Skeletal muscle tissue (tissue), 4 donors: ENCODE measurements around the gene R3HDM1. TPM values are rescaled to one million over a fixed set of nuclear protein-coding genes. Genes with fewer than 3 reads are reported as not detected.
"Not testable (repeated sequence)": the region's sequence is repeated elsewhere in the genome, so short reads cannot be mapped to it uniquely, and the experiment has no call there.

ENCODE experiments used
- H3K27ac ChIP-seq: one replicate; pipeline ENCODE4 v1.7.0; 2013; ENCODE audit warnings: mild to moderate bottlenecking, low read depth, low read length, inconsistent platforms
- H3K27me3 ChIP-seq, 3 donors: one replicate each; pipeline ENCODE4 v1.7.0; 2013; ENCODE audit warnings: low read length in 3 of 3; ENCODE audit not compliant: control insufficient read depth in 3 of 3, insufficient read depth in 3 of 3
- H3K36me3 ChIP-seq, 3 donors: one replicate each; pipeline ENCODE4 v1.7.0; 2013; ENCODE audit warnings: low read length in 3 of 3; ENCODE audit not compliant: control insufficient read depth in 3 of 3, insufficient read depth in 3 of 3
- H3K4me1 ChIP-seq, 3 donors: one replicate each; pipeline ENCODE4 v1.7.0; 2013; ENCODE audit warnings: low read length in 3 of 3, mild to moderate bottlenecking in 3 of 3; ENCODE audit not compliant: control insufficient read depth in 3 of 3, insufficient read depth in 3 of 3
- H3K4me3 ChIP-seq, 3 donors: one replicate each; pipeline ENCODE4 v1.7.0; 2013; ENCODE audit warnings: low read length in 3 of 3
- H3K9ac ChIP-seq, 3 donors: one replicate each; pipeline ENCODE4 v1.7.0; 2013; ENCODE audit warnings: low read length in 3 of 3, mild to moderate bottlenecking in 3 of 3, moderate library complexity in 2 of 3, low read depth in 1 of 3
- H3K9me3 ChIP-seq, 3 donors: one replicate each; pipeline ENCODE4 v1.7.0; 2013; ENCODE audit warnings: low read length in 3 of 3; ENCODE audit not compliant: control insufficient read depth in 3 of 3
- total RNA-seq: library from RNA; depleted of rRNA; stranded (reverse); fragments of >200 nt; gene quantifications from one replicate; pipeline ENCODE4 v1.2.3, GENCODE V29; 2014
- donor health status: Osteomylitis.

Gene R3HDM1
- total RNA-seq, 1 donor from 2014 or later: 9.9 TPM

DNA sequence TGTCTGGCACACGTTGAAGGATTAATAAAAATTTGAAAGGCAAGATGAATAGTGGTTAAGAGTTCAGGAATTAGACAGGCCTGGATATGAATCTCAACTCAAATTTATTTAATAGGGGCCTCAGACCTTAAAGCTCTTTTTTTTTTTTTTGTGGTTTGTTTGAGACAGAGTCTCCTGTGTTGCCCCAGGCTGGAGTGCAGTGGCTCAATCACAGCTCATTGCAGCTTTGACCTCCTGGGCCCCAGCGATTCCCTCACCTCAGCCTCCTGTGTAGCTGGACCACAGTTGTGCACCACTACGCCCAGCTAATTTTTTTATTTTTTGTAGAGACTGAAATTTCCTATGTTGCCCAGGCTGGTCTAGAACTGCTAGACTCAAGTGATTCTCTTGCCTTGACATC is 3.3 kb upstream of the R3HDM1 start:
- Histone ChIP-seq H3K36me3 (no peaks in the 10 kb centered on the region), H3K9me3 (no peaks in the 10 kb centered on the region), H3K27me3 (no peaks in the 10 kb centered on the region), H3K4me3 (no peak overlapping the region), H3K9ac (no peak overlapping the region), H3K4me1 (peaks cover 0 to 17% (median 11%) of the 10 kb centered on the region in 3 donors), H3K27ac (no peak overlapping the region)

DNA sequence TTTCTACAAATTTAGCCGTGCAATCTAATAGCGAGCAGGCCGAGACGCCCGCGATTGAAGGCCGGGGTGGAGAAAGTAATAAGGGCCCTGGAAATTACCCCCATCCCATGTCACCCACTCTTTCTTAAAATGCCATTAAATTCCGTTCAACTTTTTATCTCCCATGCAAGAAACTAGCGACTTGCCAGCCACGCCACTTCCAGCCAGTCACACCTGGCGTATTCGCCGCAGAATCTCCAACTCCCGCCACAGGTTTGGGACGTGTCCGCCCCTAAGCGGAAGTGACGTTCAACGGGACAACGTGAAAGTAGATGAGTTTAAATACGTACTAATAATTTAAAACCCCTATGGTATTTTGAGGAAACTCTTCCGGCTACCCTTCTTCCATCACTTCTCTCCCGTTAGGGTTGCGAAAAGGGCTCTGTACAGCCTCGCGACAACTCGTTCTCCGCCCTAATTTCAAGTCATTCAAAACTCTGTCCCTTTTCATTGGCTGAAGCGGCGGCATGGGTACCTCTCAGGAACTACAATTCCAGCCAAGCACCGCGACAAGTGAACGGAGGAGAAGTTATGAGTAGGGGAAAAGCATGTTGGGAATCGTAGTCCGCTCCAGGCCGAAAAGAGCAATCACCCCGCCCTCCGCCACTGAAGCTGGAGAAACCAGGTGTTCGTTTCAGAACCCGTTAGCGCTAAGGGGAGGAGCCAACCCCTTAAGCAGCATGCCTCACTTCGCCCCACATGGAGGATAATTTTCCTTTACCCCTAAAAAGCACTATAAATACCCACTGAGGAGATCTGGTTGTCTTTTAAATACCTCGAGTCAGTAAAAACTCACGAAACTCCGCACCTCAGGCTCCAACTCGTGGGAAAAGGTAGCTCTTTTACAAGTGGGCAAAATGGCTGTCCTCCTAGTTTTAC is 712 bp upstream of the R3HDM1 start, which contains the start of gene ZRANB3:
Gene ZRANB3 (minus strand): TSS at position 906 of the 918 bp plus-strand sequence.
- peak within 1 kb of the TSS; percentile 79 to 96 (median 95) for H3K9ac ChIP-seq
- peaks cover 0 to 17% (median 11%) of the 10 kb centered on the region in 3 donors for H3K4me1 ChIP-seq
- H3K27me3 ChIP-seq: no peaks in the 10 kb centered on the region
- no peaks in the 10 kb centered on the region for H3K9me3 ChIP-seq
- no peaks in the 10 kb centered on the region for H3K36me3 ChIP-seq
- H3K4me3 ChIP-seq: peak within 1 kb of the TSS; percentile 91 to 99 (median 95)
- peak within 1 kb of the TSS; percentile 97 for H3K27ac ChIP-seq

DNA sequence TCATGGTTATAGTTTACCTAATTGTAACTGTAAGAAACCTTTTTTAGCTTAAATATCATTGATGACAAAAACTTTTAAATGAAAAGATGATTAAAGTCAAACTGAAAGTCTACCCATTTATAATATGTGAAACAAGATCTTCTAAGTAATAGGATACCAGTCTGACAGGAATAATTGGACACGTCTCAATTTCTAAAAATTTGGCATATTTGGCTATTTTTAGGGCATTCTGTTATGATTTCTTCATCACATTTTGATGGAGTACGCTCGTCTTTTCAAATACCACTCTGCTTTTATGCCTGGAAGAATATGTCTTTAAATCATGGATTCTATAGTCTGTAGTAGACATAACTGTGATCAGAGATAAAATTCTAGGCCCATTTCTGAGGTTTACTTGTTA is 1.3 kb downstream of the R3HDM1 start:
- H3K27ac ChIP-seq: no peak overlapping the region

DNA sequence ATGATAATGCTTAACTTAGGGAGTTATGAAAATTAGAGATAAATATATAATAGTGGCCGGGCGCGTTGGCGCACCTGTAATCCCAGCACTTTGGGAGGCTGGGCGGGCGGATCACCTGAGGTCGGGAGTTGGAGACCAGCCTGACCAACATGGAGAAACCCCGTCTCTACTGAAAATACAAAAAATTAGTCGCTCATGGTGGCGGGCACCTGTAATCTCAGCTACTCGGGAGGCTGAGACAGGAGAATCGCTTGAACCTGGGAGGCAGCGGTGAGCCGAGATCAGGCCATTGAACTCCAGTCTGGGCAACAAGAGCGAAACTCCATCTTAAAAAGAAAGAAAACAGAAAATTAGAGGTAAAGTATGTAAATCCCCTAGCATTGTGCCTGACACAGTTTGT is 2.3 kb downstream of the R3HDM1 start:
- H3K36me3 ChIP-seq, H3K27me3 ChIP-seq, H3K4me3 ChIP-seq, H3K27ac ChIP-seq, H3K9me3 ChIP-seq, H3K9ac ChIP-seq: not testable (repeated sequence)
- H3K4me1 ChIP-seq: peaks cover 0 to 17% (median 11%) of the 10 kb centered on the region in 3 donors

More for the DNA sequence above, 1.3 kb downstream of the R3HDM1 start:
- no peaks in the 10 kb centered on the region for H3K9me3 ChIP-seq
- peaks cover 0 to 17% (median 11%) of the 10 kb centered on the region in 3 donors for H3K4me1 ChIP-seq
- H3K36me3 ChIP-seq: no peaks in the 10 kb centered on the region
- no peaks in the 10 kb centered on the region for H3K27me3 ChIP-seq
- peak overlapping the region in 1 of 3 donors; percentile 1 for H3K4me3 ChIP-seq
- peak overlapping the region in 2 of 3 donors; percentile 1 to 79 for H3K9ac ChIP-seq

DNA sequence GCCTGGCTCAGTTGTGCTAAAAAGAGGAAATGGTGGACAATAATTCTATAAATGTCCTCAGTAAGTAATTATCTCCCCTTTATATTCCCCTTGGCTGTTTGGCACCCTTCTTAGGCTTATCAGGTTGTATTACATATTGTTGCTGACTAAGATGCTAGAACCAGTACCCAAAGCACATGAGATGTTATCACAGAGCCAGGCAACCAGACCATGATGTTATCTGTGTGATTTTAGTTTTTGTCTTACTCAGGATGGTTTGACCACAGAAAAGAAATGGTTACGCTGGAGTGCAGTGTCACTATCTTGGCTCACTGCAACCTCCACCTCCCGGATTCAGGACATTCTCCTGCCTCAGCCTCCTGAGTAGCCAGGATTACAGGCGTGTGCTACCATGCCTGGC is 15.2 kb downstream of the R3HDM1 start:
- Histone ChIP-seq H3K36me3 (no peaks in the 10 kb centered on the region), H3K4me1 (no peaks in the 10 kb centered on the region), H3K4me3 (no peak overlapping the region), H3K9ac (no peak overlapping the region), H3K9me3 (no peaks in the 10 kb centered on the region), H3K27ac (no peak overlapping the region), H3K27me3 (no peaks in the 10 kb centered on the region)

DNA sequence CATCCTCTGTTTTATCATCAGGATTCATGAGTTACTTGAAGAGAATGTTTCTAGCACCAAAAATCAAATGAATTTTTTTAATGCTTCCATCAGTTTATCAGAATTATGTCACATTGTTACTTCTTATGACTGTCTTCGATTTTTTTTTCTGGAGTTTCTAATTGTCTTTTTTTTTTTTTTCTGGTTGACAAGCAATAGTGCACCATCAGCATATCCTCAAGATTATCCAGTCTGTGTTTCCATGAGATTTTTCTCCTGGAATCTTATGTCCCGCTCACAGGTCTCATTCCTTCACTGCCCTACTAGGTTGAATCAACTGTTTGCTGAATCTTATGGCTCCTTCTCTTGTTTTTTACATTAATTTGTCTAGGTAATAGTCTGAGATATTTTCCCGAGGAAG is 16.0 kb downstream of the R3HDM1 start:
- H3K27ac ChIP-seq: no peak overlapping the region
- no peaks in the 10 kb centered on the region for H3K36me3 ChIP-seq
- H3K9ac ChIP-seq: no peak overlapping the region
- no peak overlapping the region for H3K4me3 ChIP-seq
- H3K4me1 ChIP-seq: no peaks in the 10 kb centered on the region
- H3K9me3 ChIP-seq: no peaks in the 10 kb centered on the region
- no peaks in the 10 kb centered on the region for H3K27me3 ChIP-seq

DNA sequence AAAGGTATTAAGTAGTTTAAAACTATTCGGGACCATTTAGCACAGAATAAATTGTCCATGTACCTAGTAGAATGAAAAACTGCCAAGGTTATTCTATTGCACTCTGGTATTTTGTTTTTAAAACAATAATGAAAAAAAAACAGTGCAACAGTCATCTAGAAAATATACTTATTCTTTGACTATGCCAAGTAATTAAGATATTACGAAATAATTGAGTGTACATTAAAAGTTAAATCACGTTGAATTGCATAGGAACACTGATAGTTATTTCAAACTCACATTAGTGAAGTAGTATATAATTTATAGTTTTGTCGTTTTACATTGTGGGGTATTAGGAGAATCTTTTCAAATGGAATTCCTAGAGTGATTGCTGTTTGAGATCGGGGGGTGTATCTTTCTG is 20.1 kb downstream of the R3HDM1 start:
- no peaks in the 10 kb centered on the region for H3K36me3 ChIP-seq
- H3K4me1 ChIP-seq: peaks cover 3 to 4% (median 3%) of the 10 kb centered on the region in 3 donors
- no peak overlapping the region for H3K9ac ChIP-seq
- H3K4me3 ChIP-seq: no peak overlapping the region
- no peaks in the 10 kb centered on the region for H3K9me3 ChIP-seq
- no peak overlapping the region for H3K27ac ChIP-seq
- no peaks in the 10 kb centered on the region for H3K27me3 ChIP-seq

DNA sequence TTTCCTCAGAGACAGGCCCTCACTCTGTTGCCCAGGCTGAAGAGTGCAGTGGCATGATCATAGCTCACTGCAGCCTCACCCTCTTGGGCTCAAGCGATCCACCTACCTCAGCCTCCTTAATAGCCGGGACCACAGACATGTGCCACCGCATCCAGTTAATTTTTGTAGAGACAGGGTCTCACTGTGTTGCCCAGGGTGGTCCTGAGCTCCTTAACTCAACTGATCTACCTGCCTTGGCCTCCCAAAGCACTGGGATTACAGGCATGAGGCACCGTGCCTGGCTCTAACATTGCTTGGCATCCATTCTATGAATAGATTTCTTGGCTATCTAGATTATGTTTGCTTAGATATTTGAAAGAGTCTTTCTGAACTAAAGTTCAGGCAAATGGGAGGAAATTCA is 21.6 kb downstream of the R3HDM1 start:
- Histone ChIP-seq H3K4me1 (peaks cover 4 to 10% (median 10%) of the 10 kb centered on the region in 3 donors), H3K27ac (no peak overlapping the region), H3K27me3 (no peaks in the 10 kb centered on the region), H3K9ac (no peak overlapping the region), H3K36me3 (no peaks in the 10 kb centered on the region), H3K4me3 (no peak overlapping the region), H3K9me3 (no peaks in the 10 kb centered on the region)

DNA sequence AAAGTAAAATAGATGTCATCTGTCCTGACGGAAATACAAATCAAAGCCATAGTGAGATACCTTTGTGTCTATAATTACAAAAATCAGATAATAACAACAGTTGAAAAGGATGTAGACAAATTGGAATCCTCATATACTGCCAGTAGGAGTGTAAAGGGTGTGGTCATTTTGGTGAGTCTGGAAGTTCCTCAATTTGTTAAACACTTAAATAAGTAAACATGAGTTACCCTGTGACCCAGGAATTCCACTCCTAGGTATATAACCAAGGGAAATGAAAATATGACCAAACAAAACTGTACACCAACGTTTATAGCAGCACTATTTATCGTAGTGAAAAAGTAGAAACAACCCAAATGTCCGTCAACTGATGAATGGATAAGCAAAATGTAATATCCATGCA is 24.0 kb downstream of the R3HDM1 start:
- Histone ChIP-seq H3K36me3 (no peaks in the 10 kb centered on the region), H3K9me3 (no peaks in the 10 kb centered on the region), H3K27ac (no peak overlapping the region), H3K4me3 (no peak overlapping the region), H3K4me1 (peaks cover 4 to 12% (median 10%) of the 10 kb centered on the region in 3 donors), H3K27me3 (no peaks in the 10 kb centered on the region), H3K9ac (no peak overlapping the region)

DNA sequence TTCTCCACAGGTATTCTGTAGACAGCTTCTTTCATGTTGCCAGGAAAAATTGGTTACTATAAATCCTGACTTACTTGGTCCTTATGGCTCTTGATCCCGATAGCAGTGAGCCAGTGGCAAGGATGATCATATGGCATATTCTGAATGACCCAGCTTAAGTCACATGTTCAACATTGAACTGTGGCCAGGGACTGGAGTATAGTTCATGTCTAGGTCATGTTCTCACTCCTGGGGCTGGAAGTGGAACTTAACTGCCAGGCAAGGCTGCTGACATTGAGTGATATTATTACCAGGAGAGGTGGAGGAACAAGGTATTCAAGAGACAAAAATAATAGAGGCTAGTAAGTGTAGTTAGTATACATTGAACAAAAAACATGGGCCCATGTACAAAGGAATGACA is 26.2 kb downstream of the R3HDM1 start:
- H3K9me3 ChIP-seq: no peaks in the 10 kb centered on the region
- no peaks in the 10 kb centered on the region for H3K27me3 ChIP-seq
- no peaks in the 10 kb centered on the region for H3K36me3 ChIP-seq
- peaks cover 4 to 12% (median 10%) of the 10 kb centered on the region in 3 donors for H3K4me1 ChIP-seq
- no peak overlapping the region for H3K27ac ChIP-seq
- peak overlapping the region in 1 of 3 donors; percentile 10 for H3K9ac ChIP-seq
- H3K4me3 ChIP-seq: no peak overlapping the region
